Thyroid gland (tissue), 4 donors: Measurements from ENCODE around the gene AGTPBP1.

Source experiments
- POLR2A ChIP-seq, 2 donors: fragments of 450-650 bp; IDR thresholded peaks; one replicate each; pipeline ENCODE4 v1.6.1; 2017; ENCODE audit warnings: antibody characterized with exemption in 2 of 2, mild to moderate bottlenecking in 2 of 2, moderate library complexity in 1 of 2
- TF ChIP-seq, protein P1 (sequence below), 6 experiments: fragments of 200-600 bp in 3 of 6; fragments of 450-650 bp in 3 of 6; sonication (generic) in 3 of 6; IDR thresholded peaks; one replicate each; pipeline ENCODE4 v1.5.1; 2016 to 2019; ENCODE audit warnings: antibody characterized with exemption in 6 of 6, mild to moderate bottlenecking in 2 of 6, inconsistent platforms in 1 of 6, moderate library complexity in 1 of 6

DNA sequence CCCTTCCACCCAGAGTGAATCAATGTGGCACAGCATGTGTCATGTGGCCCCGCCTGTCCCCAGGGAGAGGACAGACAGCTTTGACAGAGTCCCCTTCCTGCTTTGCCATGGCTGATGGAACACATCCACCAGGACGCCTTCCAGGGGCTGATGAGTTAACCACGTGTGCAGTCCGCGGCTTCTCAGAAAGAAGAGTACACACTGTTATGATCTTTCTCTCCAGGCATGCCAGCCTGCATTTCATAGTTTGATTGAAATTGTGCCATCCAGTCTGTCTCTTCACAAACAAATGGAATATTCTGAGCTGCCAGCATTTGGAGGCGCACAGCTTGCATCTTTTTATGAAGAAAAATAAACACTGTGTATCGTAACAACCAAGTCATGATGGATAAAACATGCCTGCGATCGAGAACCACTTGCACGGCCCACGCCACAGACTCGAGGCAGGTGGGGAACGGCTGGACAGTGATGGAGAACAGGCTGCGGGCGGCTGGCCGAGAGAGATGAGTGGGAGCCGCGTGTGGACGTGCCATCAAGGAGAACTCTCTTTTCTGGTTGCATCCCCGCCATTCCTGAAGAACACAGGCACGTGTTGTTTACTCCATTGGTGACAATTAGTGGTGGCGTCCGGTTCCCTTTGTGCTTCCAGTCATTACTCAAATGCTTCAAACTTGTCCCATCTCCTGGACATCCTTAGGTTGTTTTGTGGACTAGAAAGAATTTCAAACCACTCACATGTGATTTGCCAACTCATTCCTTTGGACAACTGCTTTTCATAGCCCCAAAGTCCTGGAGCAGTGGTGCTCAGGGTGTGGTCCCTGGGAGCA lies 220.2 kb downstream of the AGTPBP1 start:
- TF ChIP-seq, protein P1, sequence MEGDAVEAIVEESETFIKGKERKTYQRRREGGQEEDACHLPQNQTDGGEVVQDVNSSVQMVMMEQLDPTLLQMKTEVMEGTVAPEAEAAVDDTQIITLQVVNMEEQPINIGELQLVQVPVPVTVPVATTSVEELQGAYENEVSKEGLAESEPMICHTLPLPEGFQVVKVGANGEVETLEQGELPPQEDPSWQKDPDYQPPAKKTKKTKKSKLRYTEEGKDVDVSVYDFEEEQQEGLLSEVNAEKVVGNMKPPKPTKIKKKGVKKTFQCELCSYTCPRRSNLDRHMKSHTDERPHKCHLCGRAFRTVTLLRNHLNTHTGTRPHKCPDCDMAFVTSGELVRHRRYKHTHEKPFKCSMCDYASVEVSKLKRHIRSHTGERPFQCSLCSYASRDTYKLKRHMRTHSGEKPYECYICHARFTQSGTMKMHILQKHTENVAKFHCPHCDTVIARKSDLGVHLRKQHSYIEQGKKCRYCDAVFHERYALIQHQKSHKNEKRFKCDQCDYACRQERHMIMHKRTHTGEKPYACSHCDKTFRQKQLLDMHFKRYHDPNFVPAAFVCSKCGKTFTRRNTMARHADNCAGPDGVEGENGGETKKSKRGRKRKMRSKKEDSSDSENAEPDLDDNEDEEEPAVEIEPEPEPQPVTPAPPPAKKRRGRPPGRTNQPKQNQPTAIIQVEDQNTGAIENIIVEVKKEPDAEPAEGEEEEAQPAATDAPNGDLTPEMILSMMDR (IDR thresholded peaks at IDR 0.05) = no peak
- TF ChIP-seq POLR2A (IDR thresholded peaks at IDR 0.05) = no peak
